DND-41 (cell line): ENCODE measurements around the gene F11.

ENCODE experiments used
- ATAC-seq: fragments of 200-7000 bp; cut with Tn5 transposase; 3 replicates; pipeline ENCODE4 v1.9.1; 2021; ENCODE audit warnings: low read depth; ENCODE audit not compliant: insufficient read depth
- DNase-seq: peaks from one replicate; pipeline ENCODE4 v3.0.0-alpha.2; 2020
- H2AFZ ChIP-seq: 2 replicates; pipeline ENCODE4 v1.6.0; 2012; ENCODE audit warnings: low read depth, low read length
- H3K27ac ChIP-seq: 2 replicates; pipeline ENCODE4 v1.5.1; 2012; ENCODE audit warnings: low read length, inconsistent platforms
- H3K27me3 ChIP-seq: fragments of 200-600 bp; sonication (generic); 2 replicates; pipeline ENCODE4 v1.6.0; 2012; ENCODE audit warnings: low read length, mild to moderate bottlenecking, inconsistent platforms; ENCODE audit not compliant: insufficient read depth, poor library complexity
- H3K36me3 ChIP-seq: 2 replicates; pipeline ENCODE4 v1.5.1; 2012; ENCODE audit warnings: low read length, inconsistent platforms; ENCODE audit not compliant: insufficient read depth
- H3K4me1 ChIP-seq: 2 replicates; pipeline ENCODE4 v1.5.1; 2012; ENCODE audit warnings: mild to moderate bottlenecking, low read length; ENCODE audit not compliant: insufficient read depth
- H3K4me2 ChIP-seq: 2 replicates; pipeline ENCODE4 v1.6.0; 2012; ENCODE audit warnings: mild to moderate bottlenecking, moderate library complexity, low read length, inconsistent platforms; ENCODE audit not compliant: insufficient read depth
- H3K4me3 ChIP-seq, 2 experiments: fragments of 200-600 bp in 1 of 2; shearing (Covaris generic) in 1 of 2; 2 replicates each; pipeline ENCODE4 v1.5.1; 2012 to 2016; ENCODE audit warnings: inconsistent platforms in 2 of 2, low read length in 2 of 2, mild to moderate bottlenecking in 2 of 2, low read depth in 1 of 2, moderate library complexity in 1 of 2
- H3K79me2 ChIP-seq: 2 replicates; pipeline ENCODE4 v1.6.0; 2012; ENCODE audit warnings: low read length, inconsistent platforms; ENCODE audit not compliant: insufficient read depth
- H3K9ac ChIP-seq: 2 replicates; pipeline ENCODE4 v1.6.0; 2012; ENCODE audit warnings: low read depth, mild to moderate bottlenecking, inconsistent platforms, low read length, moderate library complexity
- H3K9me3 ChIP-seq: 2 replicates; pipeline ENCODE4 v1.5.1; 2012; ENCODE audit warnings: low read length, moderate library complexity, mild to moderate bottlenecking, inconsistent platforms; ENCODE audit not compliant: insufficient read depth, severe bottlenecking
- H4K20me1 ChIP-seq: 2 replicates; pipeline ENCODE4 v1.6.0; 2012; ENCODE audit warnings: low read length; ENCODE audit not compliant: insufficient read depth
- CTCF ChIP-seq: IDR thresholded peaks from 2 replicates; pipeline ENCODE4 v1.5.1; 2012; ENCODE audit warnings: borderline replicate concordance, low read length, moderate library complexity, mild to moderate bottlenecking; ENCODE audit not compliant: poor library complexity, severe bottlenecking; ENCODE audit errors: extremely low read depth
- EZH2 ChIP-seq: IDR thresholded peaks from 3 replicates; pipeline ENCODE4 v1.6.1; 2012; ENCODE audit warnings: borderline replicate concordance, low read depth, mild to moderate bottlenecking, moderate library complexity, low read length, inconsistent platforms; ENCODE audit not compliant: severe bottlenecking

F11 gene

GRCh38 chr4:186296481-186296880 lies 30.5 kb downstream of the F11 start:
- no peak overlapping the region for H2AFZ ChIP-seq
- no peak for DNase-seq
- no peak for TF ChIP-seq EZH2
- TF ChIP-seq CTCF: no peak
- H3K9ac ChIP-seq: no peak overlapping the region
- no peaks in the 10 kb centered on the region for H3K4me1 ChIP-seq
- no peak overlapping the region for H3K4me3 ChIP-seq
- no peak overlapping the region for H3K4me2 ChIP-seq
- H3K9me3 ChIP-seq: no peaks in the 10 kb centered on the region
- H3K27ac ChIP-seq: no peak overlapping the region
- no peak for ATAC-seq
- H3K27me3 ChIP-seq: no peaks in the 10 kb centered on the region
- no peaks in the 10 kb centered on the region for H3K79me2 ChIP-seq
- H4K20me1 ChIP-seq: no peaks in the 10 kb centered on the region
- H3K36me3 ChIP-seq: no peaks in the 10 kb centered on the region

- Histone ChIP-seq H3K79me2 (no peaks in the 10 kb centered on the region), H4K20me1 (no peaks in the 10 kb centered on the region), H3K4me2 (no peak overlapping the region), H3K4me3 (no peak overlapping the region), H3K36me3 (no peaks in the 10 kb centered on the region), H3K27me3 (no peaks in the 10 kb centered on the region), H3K27ac (no peak overlapping the region), H3K4me1 (no peaks in the 10 kb centered on the region), H2AFZ (no peak overlapping the region), H3K9ac (no peak overlapping the region), H3K9me3 (no peaks in the 10 kb centered on the region)
- TF ChIP-seq CTCF: peak; percentile 73
- no peak for TF ChIP-seq EZH2
- DNase-seq: no peak
- ATAC-seq: no peak
Observed at GRCh38 chr4:186297013-186297645, 31.1 kb downstream of the F11 start.

GRCh38 chr4:186298031-186298647 lies 32.1 kb downstream of the F11 start:
- Histone ChIP-seq H2AFZ (no peak overlapping the region), H3K9me3 (no peaks in the 10 kb centered on the region), H3K4me2 (no peak overlapping the region), H3K79me2 (no peaks in the 10 kb centered on the region), H3K4me1 (no peaks in the 10 kb centered on the region), H3K27ac (no peak overlapping the region), H3K9ac (no peak overlapping the region), H3K36me3 (no peaks in the 10 kb centered on the region), H3K27me3 (no peaks in the 10 kb centered on the region), H4K20me1 (no peaks in the 10 kb centered on the region), H3K4me3 (no peak overlapping the region)
- ATAC-seq (no peak), DNase-seq (no peak)
- TF ChIP-seq CTCF: no peak
- TF ChIP-seq EZH2: no peak

- Histone ChIP-seq H3K9me3 (no peaks in the 10 kb centered on the region), H4K20me1 (no peaks in the 10 kb centered on the region), H3K27ac (no peak overlapping the region), H3K79me2 (no peaks in the 10 kb centered on the region), H3K36me3 (no peaks in the 10 kb centered on the region), H3K9ac (no peak overlapping the region), H3K27me3 (no peaks in the 10 kb centered on the region), H3K4me1 (no peaks in the 10 kb centered on the region), H3K4me2 (no peak overlapping the region), H2AFZ (no peak overlapping the region), H3K4me3 (no peak overlapping the region)
- no peak for TF ChIP-seq CTCF
- DNase-seq (no peak), ATAC-seq (no peak)
Observed at GRCh38 chr4:186299291-186299690, 33.3 kb downstream of the F11 start.
